OCI-LY7 (cell line): ENCODE data around the gene RBM23. TPM values are rescaled to one million over a fixed set of nuclear protein-coding genes. Genes with fewer than 3 reads are reported as not detected.

Experiments
- BruUV-seq: library from RNA; stranded (reverse); fragments of 400-500 nt; replicated peaks from 2 replicates; lab custom pipeline; 2021; lab: Mats Ljungman, UMichigan
- CTCF ChIA-PET: fragments of 300-600 bp; sonication (Branson Sonifier 250); formaldehyde crosslinking; loops from one replicate; lab custom pipeline; 2022; ENCODE audit warnings: antibody characterized with exemption; ENCODE audit not compliant: unreplicated experiment; lab: Charles Lee
- POLR2A ChIA-PET: fragments of 300-600 bp; sonication (Branson Sonifier 250); formaldehyde crosslinking; loops from one replicate; lab custom pipeline; 2022; ENCODE audit warnings: antibody characterized with exemption; lab: Charles Lee
- DNase-seq: peaks from one replicate; pipeline ENCODE4 v3.0.0-alpha.2; 2015; ENCODE audit warnings: low spot score
- H2AFZ ChIP-seq: fragments of 200-600 bp; sonication (generic), shearing (Covaris generic); 2 replicates; pipeline ENCODE4 v1.6.1; 2014; ENCODE audit warnings: mild to moderate bottlenecking, antibody characterized with exemption, low read length, moderate library complexity
- H3K27ac ChIP-seq: fragments of 200-600 bp; sonication (generic); 2 replicates; pipeline ENCODE4 v1.5.1; 2014; ENCODE audit warnings: mixed run types, low read depth, mild to moderate bottlenecking, moderate library complexity, low read length, inconsistent platforms; ENCODE audit not compliant: poor library complexity, severe bottlenecking
- H3K36me3 ChIP-seq: fragments of 200-600 bp; sonication (generic); 2 replicates; pipeline ENCODE4 v1.6.1; 2014; ENCODE audit warnings: mild to moderate bottlenecking, antibody characterized with exemption, low read length, moderate library complexity, mixed read lengths; ENCODE audit not compliant: insufficient read depth
- H3K4me1 ChIP-seq: fragments of 200-600 bp; sonication (generic); 2 replicates; pipeline ENCODE4 v1.5.1; 2014; ENCODE audit warnings: mild to moderate bottlenecking, low read length; ENCODE audit not compliant: insufficient read depth, poor library complexity, severe bottlenecking
- H3K4me2 ChIP-seq: fragments of 200-600 bp; sonication (generic); 2 replicates; pipeline ENCODE4 v1.6.1; 2014; ENCODE audit warnings: mild to moderate bottlenecking, low read length
- H3K4me3 ChIP-seq: fragments of 200-600 bp; sonication (generic); 2 replicates; pipeline ENCODE4 v1.5.1; 2014; ENCODE audit warnings: mild to moderate bottlenecking, low read depth, low read length; ENCODE audit not compliant: poor library complexity, severe bottlenecking
- H3K79me2 ChIP-seq: fragments of 200-600 bp; sonication (generic); 2 replicates; pipeline ENCODE4 v1.6.1; 2016; ENCODE audit warnings: low read depth, mild to moderate bottlenecking, low read length, moderate library complexity, mixed read lengths; ENCODE audit not compliant: insufficient read depth
- H3K9me2 ChIP-seq: fragments of 200-600 bp; sonication (generic); 2 replicates; pipeline ENCODE4 v1.6.1; 2016; ENCODE audit warnings: mild to moderate bottlenecking, low read length, mixed read lengths; ENCODE audit not compliant: insufficient read depth
- H3K9me3 ChIP-seq: fragments of 200-600 bp; sonication (generic); 2 replicates; pipeline ENCODE4 v1.6.1; 2014; ENCODE audit warnings: mild to moderate bottlenecking, mixed run types, low read length, mixed read lengths
- H4K20me1 ChIP-seq: fragments of 200-600 bp; sonication (generic); 2 replicates; pipeline ENCODE4 v1.6.1; 2014; ENCODE audit warnings: mild to moderate bottlenecking, antibody characterized with exemption, low read length, moderate library complexity, mixed read lengths; ENCODE audit not compliant: insufficient read depth
- CTCF ChIP-seq: fragments of 200-600 bp; sonication (generic); conservative IDR thresholded peaks from 2 replicates; pipeline ENCODE4 v1.5.1; 2014; ENCODE audit warnings: mild to moderate bottlenecking, antibody characterized with exemption, low read length, moderate library complexity, mixed read lengths
- EZH2phosphoT487 ChIP-seq: fragments of 200-600 bp; sonication (generic); IDR thresholded peaks from 2 replicates; pipeline ENCODE4 v1.6.1; 2018; ENCODE audit warnings: low read depth, borderline replicate concordance, mild to moderate bottlenecking, mixed run types, antibody characterized with exemption, low read length, moderate library complexity, mixed read lengths
- intact Hi-C: fragments of 100-400 bp; cut with micrococcal nuclease; formaldehyde crosslinking; loops from one replicate; pipeline ENCODE4 v1.10.0; 2022; ENCODE audit not compliant: unreplicated experiment
- total RNA-seq, 2 experiments: library from RNA; depleted of rRNA in 1 of 2; stranded (reverse); fragments of >200 nt in 1 of 2; shearing (Covaris generic) in 1 of 2; gene quantifications; 2 replicates each; pipeline ENCODE4 v1.2.3, GENCODE V29; 2014 to 2022

Gene RBM23
- total RNA-seq, 2 experiments from 2014 or later = 81.0 to 90.1 TPM

DNA sequence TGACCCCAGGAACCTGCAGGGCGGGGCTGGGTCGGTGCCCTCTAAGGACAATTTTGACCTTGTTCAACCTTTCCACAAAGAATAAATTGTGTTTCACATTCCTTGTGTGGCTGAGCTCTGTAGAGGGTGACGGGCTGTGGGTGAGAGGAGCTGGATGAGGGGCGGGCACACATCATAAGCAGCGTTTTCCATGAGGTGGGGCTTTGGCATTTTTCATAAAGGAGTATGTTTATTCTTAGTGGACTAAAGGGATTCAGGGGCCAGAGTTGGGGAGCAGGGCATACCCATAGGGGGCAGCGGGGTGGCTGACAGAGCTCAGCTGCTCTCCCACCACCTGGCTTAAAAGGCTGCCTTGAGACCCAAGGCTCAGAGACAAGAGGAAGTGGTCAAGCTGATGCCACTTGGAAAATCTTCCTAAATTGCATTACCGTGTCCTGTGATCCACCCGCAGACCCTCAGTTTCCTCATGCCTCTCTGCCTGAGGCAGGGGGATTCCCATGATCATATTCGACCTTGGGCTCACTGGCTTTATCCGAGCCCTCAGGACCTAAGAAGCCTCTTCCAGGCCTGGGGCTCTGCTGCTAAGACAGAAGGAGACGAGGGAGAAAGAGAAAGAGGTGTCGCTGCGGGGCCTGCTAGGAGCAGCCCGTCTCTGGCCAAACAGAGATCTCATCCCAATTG, 71.1 kb downstream of the RBM23 start:
- no peaks in the 10 kb centered on the region for H4K20me1 ChIP-seq
- no peaks in the 10 kb centered on the region for H3K9me3 ChIP-seq
- H3K9me2 ChIP-seq = no peaks in the 10 kb centered on the region
- no peak overlapping the region for H3K4me3 ChIP-seq
- H3K4me2 ChIP-seq = no peak overlapping the region
- DNase-seq = no peak
- no peaks in the 10 kb centered on the region for H3K79me2 ChIP-seq
- peaks cover 9% of the 10 kb centered on the region for H3K4me1 ChIP-seq
- BruUV-seq = no TSS peak
- TF ChIP-seq CTCF (peak; percentile 59), EZH2phosphoT487 (no peak)
- intact Hi-C loops = no loop called here
- H2AFZ ChIP-seq = no peak overlapping the region
- no peak overlapping the region for H3K27ac ChIP-seq
- CTCF ChIA-PET = no interaction called here
- H3K36me3 ChIP-seq = no peaks in the 10 kb centered on the region
- POLR2A ChIA-PET = interaction anchor here (0.6 to 2.2 kb wide), 4 partner anchors 14 to 62 kb away, joined by 3 to 9 read pairs (median 4); partner anchors contain the start of gene MRPL52

- no peak for DNase-seq
- H3K36me3 ChIP-seq = no peaks in the 10 kb centered on the region
- H3K9me2 ChIP-seq = no peaks in the 10 kb centered on the region
- H4K20me1 ChIP-seq = no peaks in the 10 kb centered on the region
- POLR2A ChIA-PET = no interaction called here
- TF ChIP-seq EZH2phosphoT487 (no peak), CTCF (no peak)
- H3K9me3 ChIP-seq = no peaks in the 10 kb centered on the region
- no peak overlapping the region for H3K4me3 ChIP-seq
- no peak overlapping the region for H3K27ac ChIP-seq
- no peaks in the 10 kb centered on the region for H3K79me2 ChIP-seq
- no peak overlapping the region for H3K4me2 ChIP-seq
- CTCF ChIA-PET = no interaction called here
- peaks cover 6% of the 10 kb centered on the region for H3K4me1 ChIP-seq
- no TSS peak for BruUV-seq
- no peak overlapping the region for H2AFZ ChIP-seq
- intact Hi-C loops = no loop called here
These were observed 72.1 kb downstream of the RBM23 start for GRCh38 chr14:22846811-22847307.
